LNCaP clone FGC (cell line): Measurements from ENCODE around the gene DNAAF5.
"Not testable (repeated sequence)": the region's sequence is repeated elsewhere in the genome, so short reads cannot be mapped to it uniquely, and the experiment has no call there.

Experiments used
- DNase-seq: peaks from one replicate; pipeline ENCODE4 v3.0.0-alpha.2; 2011; ENCODE audit warnings: low read depth
- H3K4me3 ChIP-seq: 2 replicates; pipeline ENCODE4 v1.5.1; 2011; ENCODE audit warnings: mild to moderate bottlenecking, low read depth, low read length, control low read depth
- CTCF ChIP-seq: IDR thresholded peaks from 2 replicates; pipeline ENCODE4 v1.5.1; 2012; ENCODE audit warnings: mild to moderate bottlenecking; ENCODE audit not compliant: control insufficient read depth, insufficient read depth; ENCODE audit errors: extremely low read depth

The DNAAF5 gene

GRCh38 chr7:741850-742249, 15.4 kb downstream of the DNAAF5 start:
- DNase-seq = no peak
- no peak overlapping the region for H3K4me3 ChIP-seq
- TF ChIP-seq CTCF = no peak

- TF ChIP-seq CTCF = no peak
- DNase-seq = no peak
- H3K4me3 ChIP-seq = no peak overlapping the region
Observed at GRCh38 chr7:742791-743190, 16.3 kb downstream of the DNAAF5 start.

- DNase-seq, H3K4me3 ChIP-seq: not testable (repeated sequence)
Observed at GRCh38 chr7:743341-744127, 17.0 kb downstream of the DNAAF5 start.

- not testable (repeated sequence) for DNase-seq
Observed at GRCh38 chr7:744128-744520, 17.6 kb downstream of the DNAAF5 start.

GRCh38 chr7:744854-745430, 18.4 kb downstream of the DNAAF5 start:
- TF ChIP-seq CTCF = no peak
- no peak overlapping the region for H3K4me3 ChIP-seq
- no peak for DNase-seq

More at GRCh38 chr7:744128-744520, 17.6 kb downstream of the DNAAF5 start:
- not testable (repeated sequence) for H3K4me3 ChIP-seq

- DNase-seq = no peak
- H3K4me3 ChIP-seq = no peak overlapping the region
- TF ChIP-seq CTCF = no peak
Observed at GRCh38 chr7:745431-746154, 19.1 kb downstream of the DNAAF5 start.

- H3K4me3 ChIP-seq = no peak overlapping the region
- TF ChIP-seq CTCF = no peak
- no peak for DNase-seq
Observed at GRCh38 chr7:746155-747061, 19.9 kb downstream of the DNAAF5 start.
